ENCODE results near the gene PRDM12. TPM values are rescaled to one million over a fixed set of nuclear protein-coding genes. Genes with fewer than 3 reads are reported as not detected.

The PRDM12 gene
- total RNA-seq (2022) (0.32 and 0.34 TPM in 2 replicates), Bru-seq, nascent RNA (percentile 11 among the genes with signal in this experiment), BruChase-seq, experiment 1, labeled RNA remaining after a 2-hour chase (percentile 12 among the genes with signal in this experiment), BruChase-seq, experiment 2, labeled RNA remaining after a 6-hour chase (not detected)
- long read RNA-seq = 0 reads

- TF ChIP-seq CTCF (IDR thresholded peaks at IDR 0.05; ENCODE audit: insufficient read depth in 1 of 2, low read depth in 1 of 2, low read length in 1 of 2, severe bottlenecking in 1 of 2, unreplicated experiment in 1 of 2) = no peak
- H3K4me1 ChIP-seq = no peaks in the 10 kb centered on the region; the same call in 1 of the 2 replicates
- H3K36me3 ChIP-seq (ENCODE audit: control insufficient read depth, insufficient read depth, low read length) = no peaks in the 10 kb centered on the region
- POLR2A ChIA-PET = no interaction called here
- no peak within 1 kb of the TSS for H3K27ac Mint-ChIP-seq (ENCODE audit: unreplicated experiment)
- CTCF ChIA-PET = no interaction called here
- no peaks in the 10 kb centered on the region for H3K9me3 ChIP-seq
- H3K4me3 Mint-ChIP-seq (ENCODE audit: unreplicated experiment) = peak within 1 kb of the TSS; percentile 43
- peaks cover 6% of the 10 kb centered on the region for H3K27me3 ChIP-seq (replicated peaks; ENCODE audit: control insufficient read depth, insufficient read depth, low read length)
- DNase-seq = no peak
- no peaks in the 10 kb centered on the region for H3K36me3 Mint-ChIP-seq (ENCODE audit: insufficient read depth, unreplicated experiment)
- H3K4me1 Mint-ChIP-seq (ENCODE audit: low read depth, unreplicated experiment) = peaks cover 7% of the 10 kb centered on the region
- intact Hi-C loops (cut with micrococcal nuclease; ENCODE audit: unreplicated experiment) = no loop called here
- H3K4me3 ChIP-seq (ENCODE audit: low read depth, low read length) = no peak within 1 kb of the TSS
- H3K9me3 Mint-ChIP-seq (ENCODE audit: unreplicated experiment) = no peaks in the 10 kb centered on the region
- peaks cover 18% of the 10 kb centered on the region for H3K27me3 Mint-ChIP-seq (ENCODE audit: insufficient read depth, unreplicated experiment)
- no TSS peak for BruUV-seq (replicated peaks)
These were observed at the start of gene PRDM12 for GRCh38 chr9:130664251-130665028. Gene PRDM12 (plus strand): TSS chr9:130664594. CDS start chr9:130664654, 60 bp downstream.

DNA sequence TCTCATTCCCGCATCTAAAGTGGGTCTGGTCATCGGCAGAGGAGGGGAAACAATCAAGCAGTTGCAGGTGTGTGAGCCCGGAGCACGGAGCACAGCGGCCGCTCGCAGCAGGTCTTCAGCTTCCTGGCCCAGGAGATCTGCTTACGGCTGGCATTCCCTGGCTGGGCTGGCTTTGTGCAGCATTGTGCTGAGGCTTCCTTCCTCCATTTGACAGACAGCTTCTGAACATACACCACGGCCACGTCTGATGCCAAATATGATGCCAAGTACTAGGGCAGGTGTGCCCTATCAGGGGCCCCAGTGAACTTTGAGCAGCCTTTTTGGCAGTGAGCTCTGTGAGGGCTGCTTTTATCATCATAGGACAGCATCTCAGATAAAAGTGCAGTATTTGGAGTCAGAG, 47.9 kb upstream of the PRDM12 start:
- DNase-seq = no peak
- H3K4me3 Mint-ChIP-seq (ENCODE audit: unreplicated experiment) = no peak overlapping the region
- Histone ChIP-seq H3K4me3 (ENCODE audit: low read depth, low read length) (no peak overlapping the region), H3K9me3 (no peaks in the 10 kb centered on the region), H3K4me1 (no peaks in the 10 kb centered on the region), H3K36me3 (ENCODE audit: control insufficient read depth, insufficient read depth, low read length) (peaks cover 4% of the 10 kb centered on the region), H3K27me3 (replicated peaks; ENCODE audit: control insufficient read depth, insufficient read depth, low read length) (no peaks in the 10 kb centered on the region)
- H3K9me3 Mint-ChIP-seq (ENCODE audit: unreplicated experiment) = no peaks in the 10 kb centered on the region
- ChIA-PET CTCF (no interaction called here), POLR2A (no interaction called here)
- no peak for TF ChIP-seq CTCF (IDR thresholded peaks at IDR 0.05; ENCODE audit: insufficient read depth in 1 of 2, low read depth in 1 of 2, low read length in 1 of 2, severe bottlenecking in 1 of 2, unreplicated experiment in 1 of 2)
- peaks cover 82% of the 10 kb centered on the region for H3K36me3 Mint-ChIP-seq (ENCODE audit: insufficient read depth, unreplicated experiment)
- intact Hi-C loops (cut with micrococcal nuclease; ENCODE audit: unreplicated experiment) = no loop called here
- no peaks in the 10 kb centered on the region for H3K27me3 Mint-ChIP-seq (ENCODE audit: insufficient read depth, unreplicated experiment)
- H3K4me1 Mint-ChIP-seq (ENCODE audit: low read depth, unreplicated experiment) = no peaks in the 10 kb centered on the region
- BruUV-seq (replicated peaks) = no TSS peak
- H3K27ac Mint-ChIP-seq (ENCODE audit: unreplicated experiment) = no peak overlapping the region

GRCh38 chr9:130623466-130623865, 40.9 kb upstream of the PRDM12 start:
- Histone ChIP-seq H3K4me1 (no peaks in the 10 kb centered on the region), H3K9me3 (no peaks in the 10 kb centered on the region), H3K27me3 (replicated peaks; ENCODE audit: control insufficient read depth, insufficient read depth, low read length) (no peaks in the 10 kb centered on the region), H3K36me3 (ENCODE audit: control insufficient read depth, insufficient read depth, low read length) (peaks cover 3% of the 10 kb centered on the region), H3K4me3 (ENCODE audit: low read depth, low read length) (no peak overlapping the region)
- intact Hi-C loops (cut with micrococcal nuclease; ENCODE audit: unreplicated experiment) = loop anchor here (10.0 kb wide), 1 partner anchor 159 kb away; no protein-coding TSS in a partner anchor
- no peaks in the 10 kb centered on the region for H3K27me3 Mint-ChIP-seq (ENCODE audit: insufficient read depth, unreplicated experiment)
- H3K27ac Mint-ChIP-seq (ENCODE audit: unreplicated experiment) = no peak overlapping the region
- no peak overlapping the region for H3K4me3 Mint-ChIP-seq (ENCODE audit: unreplicated experiment)
- no peaks in the 10 kb centered on the region for H3K4me1 Mint-ChIP-seq (ENCODE audit: low read depth, unreplicated experiment)
- ChIA-PET POLR2A (no interaction called here), CTCF (no interaction called here)
- no TSS peak for BruUV-seq (replicated peaks)
- peaks cover 90% of the 10 kb centered on the region for H3K36me3 Mint-ChIP-seq (ENCODE audit: insufficient read depth, unreplicated experiment)
- no peaks in the 10 kb centered on the region for H3K9me3 Mint-ChIP-seq (ENCODE audit: unreplicated experiment)
- no peak for DNase-seq
- TF ChIP-seq CTCF (IDR thresholded peaks at IDR 0.05; ENCODE audit: insufficient read depth in 1 of 2, low read depth in 1 of 2, low read length in 1 of 2, severe bottlenecking in 1 of 2, unreplicated experiment in 1 of 2) = no peak

All from Caco-2 (cell line).